Activated T-helper 1 cell treated with anti-CD3 and anti-CD28 coated beads, Interleukin-2, amount 50 U/mL, for 16 hours (primary cell): ENCODE results near the gene CPS1.

Experiments
- DNase-seq, 2 donors: peaks; one replicate each; pipeline ENCODE4 v3.0.0-alpha.2; 2020; ENCODE audit warnings: low read depth in 1 of 2, low spot score in 1 of 2

The CPS1 gene

DNA sequence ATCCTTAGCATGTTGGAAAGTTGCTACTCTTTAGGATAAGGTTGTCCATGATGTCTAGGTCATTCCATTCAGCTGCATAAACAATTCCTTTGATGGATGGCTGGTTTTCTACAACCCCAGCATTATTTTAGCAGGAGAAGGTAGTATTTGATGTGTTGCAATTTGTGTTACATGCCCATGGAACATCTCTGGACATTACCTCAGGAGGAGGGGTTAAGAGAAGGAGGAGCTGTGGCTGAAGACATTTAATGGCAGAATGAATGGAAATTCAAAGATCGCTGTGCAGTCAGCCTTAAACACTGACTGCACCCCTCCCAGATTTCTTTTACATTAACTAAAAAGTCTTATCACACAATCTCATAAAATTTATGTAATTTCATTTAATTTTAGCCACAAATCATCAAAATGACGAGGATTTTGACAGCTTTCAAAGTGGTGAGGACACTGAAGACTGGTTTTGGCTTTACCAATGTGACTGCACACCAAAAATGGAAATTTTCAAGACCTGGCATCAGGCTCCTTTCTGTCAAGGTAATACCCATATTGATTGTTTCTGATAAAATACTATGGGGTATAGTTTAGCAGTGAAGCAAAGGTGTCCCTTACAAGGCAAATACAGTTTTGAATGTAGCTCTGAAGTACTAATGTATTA, at the start of gene CPS1:
TSS of gene CPS1 (plus strand) at position 271 of the 652 bp plus-strand sequence. CDS start at position 406, 135 bp downstream.
- no peak for DNase-seq

DNA sequence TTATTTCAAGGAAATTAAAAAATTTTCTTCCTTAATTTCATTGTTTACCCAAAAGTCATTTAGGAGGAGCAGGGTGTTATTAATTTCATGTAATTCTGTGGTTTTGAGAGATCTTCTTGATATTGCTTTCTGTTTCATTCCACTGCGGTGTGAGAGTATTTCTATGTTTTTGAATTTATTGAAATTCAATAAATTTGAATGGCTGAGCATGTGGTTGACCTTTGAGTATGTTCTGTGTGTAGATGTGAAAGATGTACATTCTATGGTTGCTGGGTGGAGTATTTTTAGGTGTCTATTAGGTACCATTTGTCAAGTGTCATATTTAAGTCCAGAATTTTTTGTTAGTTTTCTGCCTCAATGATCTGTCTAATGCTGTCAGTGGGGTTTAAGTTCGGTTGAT, 40.5 kb upstream of the CPS1 start:
- DNase-seq: no peak

DNA sequence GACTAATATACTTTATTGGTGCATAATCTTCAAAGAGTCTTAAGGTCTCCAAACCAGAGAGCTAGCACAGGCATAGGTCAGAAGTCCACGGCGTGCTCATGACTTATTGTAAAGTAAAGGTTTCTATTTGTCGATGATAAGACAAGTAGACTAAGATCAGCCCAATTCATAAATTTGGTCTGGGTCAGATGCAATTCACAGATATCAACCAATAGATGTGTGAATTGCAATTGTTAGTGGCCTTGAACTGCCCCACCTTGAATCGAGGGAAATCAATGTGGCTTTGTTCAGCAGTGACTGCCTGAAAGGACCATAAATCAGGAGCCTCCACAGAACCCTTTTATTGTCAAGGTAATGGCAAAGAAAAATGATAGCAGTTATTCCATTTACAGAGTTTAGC, 39.1 kb upstream of the CPS1 start:
- DNase-seq: no peak

DNA sequence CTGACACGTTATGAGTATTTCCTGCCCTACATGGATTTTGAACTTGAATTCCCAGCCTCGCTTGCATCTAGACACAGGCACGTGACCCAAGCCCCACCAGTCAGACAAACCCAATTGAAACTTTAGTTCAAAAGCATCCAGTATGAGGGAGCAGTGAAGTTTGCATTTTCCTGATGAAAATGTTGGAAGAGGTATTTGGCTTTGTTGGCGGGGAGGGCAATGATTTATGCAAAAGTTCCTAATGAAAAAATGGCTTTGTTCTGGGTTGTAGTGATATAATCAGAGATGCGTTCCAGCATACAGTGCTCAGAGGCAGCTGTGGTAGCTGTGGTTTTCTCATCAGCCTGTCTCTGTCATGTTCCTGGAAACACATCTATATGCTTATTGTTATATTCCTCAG, 36.8 kb upstream of the CPS1 start:
- no peak for DNase-seq

DNA sequence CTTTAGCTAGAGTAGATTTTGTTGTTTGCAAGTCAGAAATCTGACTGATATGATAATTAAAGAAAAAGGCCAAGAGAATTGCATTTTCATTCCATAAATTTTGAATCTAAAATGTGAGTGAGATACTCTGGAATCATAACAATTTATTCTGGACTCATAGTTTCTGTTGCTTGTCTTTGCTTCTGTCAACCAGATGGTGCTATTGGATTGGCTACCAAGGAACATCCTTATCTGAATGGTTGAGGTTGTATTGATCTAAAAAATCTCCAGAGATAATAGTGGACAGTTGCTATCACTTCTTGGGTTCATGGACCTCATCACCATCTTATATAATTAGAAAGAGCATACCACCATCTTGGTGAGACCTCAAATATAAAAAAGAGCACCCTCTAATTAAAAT, 34.0 kb upstream of the CPS1 start:
- DNase-seq: no peak

DNA sequence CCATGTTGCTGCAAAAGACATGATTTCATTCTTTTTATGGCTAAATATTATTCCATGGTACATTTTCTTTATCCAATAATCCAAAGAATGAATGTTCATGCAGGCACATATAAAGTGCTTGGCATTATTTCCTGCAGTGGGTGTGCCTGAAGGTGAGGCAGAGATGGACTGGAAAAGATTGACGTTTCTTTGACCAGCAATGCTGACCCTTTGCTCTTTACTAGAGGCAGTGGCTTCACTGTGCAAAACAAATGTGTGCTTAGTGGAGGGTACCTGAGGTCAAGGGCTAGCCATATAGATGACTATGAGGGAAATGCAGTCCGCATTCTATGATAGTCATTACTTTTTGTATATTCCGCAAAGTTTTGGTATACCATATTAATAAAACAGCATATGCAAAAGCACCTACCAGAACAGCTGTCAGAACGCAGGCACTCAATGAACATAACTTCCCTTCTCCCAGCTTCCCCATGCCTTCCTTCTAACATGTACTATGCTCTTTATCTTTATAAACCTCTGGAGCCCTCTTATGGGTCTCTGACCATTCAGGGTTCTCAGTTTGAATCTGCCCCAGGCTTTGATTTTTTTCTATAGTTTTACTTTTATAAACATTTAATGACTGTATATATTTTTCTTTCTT, 32.6 kb upstream of the CPS1 start:
- DNase-seq: no peak

DNA sequence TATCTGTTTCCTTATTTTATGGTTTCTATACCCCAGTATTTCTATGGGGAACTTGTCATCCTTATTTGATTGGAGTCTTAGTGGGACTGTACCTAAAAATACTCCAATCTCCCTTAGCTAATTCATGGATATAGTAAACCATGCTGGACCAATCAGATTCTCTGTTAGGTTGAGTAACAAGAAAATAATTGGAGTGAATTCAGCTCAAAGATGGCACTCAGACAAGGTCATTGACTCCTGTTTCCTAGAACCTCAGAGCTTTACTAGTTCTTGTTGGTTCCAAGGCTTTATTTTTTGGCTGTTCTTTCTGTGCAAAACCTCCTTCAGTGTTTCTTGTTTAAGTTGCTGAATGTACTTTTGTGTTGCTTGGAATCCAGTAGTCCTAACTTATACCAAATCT, 31.9 kb upstream of the CPS1 start:
- no peak for DNase-seq

DNA sequence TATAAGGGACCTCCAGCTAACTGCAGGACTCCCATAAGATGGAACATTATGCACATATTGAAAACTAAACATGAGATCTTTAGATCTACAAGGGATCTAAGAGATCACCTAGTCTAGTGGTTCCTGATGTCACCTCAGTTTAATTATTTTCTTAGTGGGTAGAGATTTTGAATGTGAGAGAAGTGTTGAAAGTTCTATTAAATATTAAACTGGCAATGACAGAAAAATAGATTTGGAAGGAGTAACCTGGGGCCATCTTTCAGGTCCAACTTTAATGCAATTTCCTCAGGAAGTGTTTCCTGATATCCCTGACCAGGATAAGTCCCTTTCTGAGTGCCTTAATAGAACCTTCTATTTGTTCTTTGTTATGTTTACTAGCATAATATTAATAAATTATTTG, 29.1 kb upstream of the CPS1 start:
- DNase-seq: no peak

DNA sequence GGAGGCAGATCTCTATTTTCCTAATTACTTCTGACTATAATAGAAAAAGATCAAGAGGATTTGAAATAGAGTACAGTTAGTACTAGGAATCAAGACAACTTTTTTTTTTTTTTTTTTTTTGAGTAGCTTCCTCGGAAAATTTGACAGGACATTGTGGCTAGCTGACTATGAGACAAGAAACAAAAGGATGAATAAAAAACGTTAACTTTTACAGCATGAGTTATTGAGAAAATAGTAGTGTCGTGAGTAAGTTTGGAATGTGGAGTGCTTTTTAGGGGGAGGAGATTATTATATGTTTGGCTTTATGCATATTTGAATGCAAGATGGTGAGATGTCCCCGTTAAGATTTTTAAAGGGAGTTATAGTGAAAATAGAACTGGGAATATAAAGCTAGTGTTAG, 27.7 kb upstream of the CPS1 start:
- no peak for DNase-seq

DNA sequence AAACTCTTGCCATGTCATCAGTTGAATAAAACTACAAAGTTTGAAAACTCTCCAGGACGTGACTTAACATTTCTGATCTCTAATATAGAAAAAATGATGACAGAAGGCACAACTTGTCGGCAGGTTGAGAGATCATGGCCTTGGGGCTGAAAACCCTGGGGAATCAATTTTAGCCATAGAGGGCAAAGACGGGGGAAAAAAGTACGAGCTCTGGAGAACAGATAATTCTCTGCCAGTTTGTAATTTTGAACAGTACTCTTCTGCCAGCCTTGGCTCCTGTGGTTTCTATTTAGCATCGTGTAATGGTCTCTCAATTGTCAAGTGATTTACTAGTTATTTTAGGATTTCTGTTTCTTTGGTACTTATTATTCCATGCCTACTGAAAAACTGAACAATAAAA, 25.3 kb upstream of the CPS1 start:
- no peak for DNase-seq

DNA sequence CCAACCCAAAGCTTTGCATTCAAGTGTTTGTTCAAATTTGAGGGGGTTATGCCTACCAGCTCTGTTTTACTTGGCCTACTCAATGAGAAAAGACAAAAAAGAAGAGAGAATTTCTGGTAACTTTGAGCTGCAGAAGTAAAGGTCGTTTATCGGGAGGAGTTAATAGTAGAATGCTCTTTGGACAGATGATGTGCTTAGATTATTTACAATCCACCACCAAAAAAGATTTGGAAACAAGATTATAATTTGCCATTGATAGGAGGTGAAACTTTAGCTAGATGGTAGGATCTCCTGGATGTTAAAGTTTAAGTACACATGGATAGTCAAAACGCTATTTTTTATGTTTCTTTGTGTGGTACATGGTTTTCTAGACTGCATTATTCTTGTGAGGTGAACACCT, 24.9 kb upstream of the CPS1 start:
- no peak for DNase-seq

DNA sequence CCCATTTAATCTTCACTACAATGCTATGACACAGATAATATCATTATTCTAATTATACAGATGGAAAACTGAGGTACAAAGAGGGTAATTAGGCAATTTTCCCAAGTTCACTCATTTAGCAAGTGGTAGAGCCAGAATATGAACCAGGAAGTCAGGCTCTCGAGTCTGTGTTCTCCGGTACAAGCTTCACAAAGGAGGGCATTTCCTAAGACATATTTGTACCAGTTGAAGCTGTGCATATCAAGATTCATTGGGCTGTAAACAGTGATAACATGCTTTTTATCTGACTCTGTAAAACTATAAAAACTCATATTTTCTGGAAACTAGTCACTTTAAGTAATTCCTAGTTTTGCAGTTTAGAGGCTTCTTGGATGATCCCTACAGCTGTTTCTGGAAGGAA, 23.0 kb upstream of the CPS1 start:
- DNase-seq: no peak

DNA sequence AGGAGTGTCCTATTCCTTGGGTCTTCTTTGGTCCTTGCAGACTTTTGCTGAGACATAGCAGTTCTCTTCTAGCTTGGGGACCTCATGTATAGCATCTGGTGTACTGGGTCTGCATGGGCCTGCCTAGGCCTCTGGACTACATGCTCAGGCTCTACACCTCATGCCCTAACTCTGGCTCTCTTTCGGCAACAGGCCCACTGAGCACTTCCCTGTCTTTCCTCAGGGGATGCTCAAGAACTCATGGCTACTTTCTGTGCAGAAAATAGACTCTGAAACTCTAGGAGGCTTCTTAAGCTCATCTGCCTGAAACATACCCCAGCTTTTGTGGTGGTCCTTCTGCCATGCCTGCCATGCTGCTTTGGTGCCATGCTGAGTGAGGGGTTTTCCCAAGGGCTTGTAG, 21.5 kb upstream of the CPS1 start:
- no peak for DNase-seq

DNA sequence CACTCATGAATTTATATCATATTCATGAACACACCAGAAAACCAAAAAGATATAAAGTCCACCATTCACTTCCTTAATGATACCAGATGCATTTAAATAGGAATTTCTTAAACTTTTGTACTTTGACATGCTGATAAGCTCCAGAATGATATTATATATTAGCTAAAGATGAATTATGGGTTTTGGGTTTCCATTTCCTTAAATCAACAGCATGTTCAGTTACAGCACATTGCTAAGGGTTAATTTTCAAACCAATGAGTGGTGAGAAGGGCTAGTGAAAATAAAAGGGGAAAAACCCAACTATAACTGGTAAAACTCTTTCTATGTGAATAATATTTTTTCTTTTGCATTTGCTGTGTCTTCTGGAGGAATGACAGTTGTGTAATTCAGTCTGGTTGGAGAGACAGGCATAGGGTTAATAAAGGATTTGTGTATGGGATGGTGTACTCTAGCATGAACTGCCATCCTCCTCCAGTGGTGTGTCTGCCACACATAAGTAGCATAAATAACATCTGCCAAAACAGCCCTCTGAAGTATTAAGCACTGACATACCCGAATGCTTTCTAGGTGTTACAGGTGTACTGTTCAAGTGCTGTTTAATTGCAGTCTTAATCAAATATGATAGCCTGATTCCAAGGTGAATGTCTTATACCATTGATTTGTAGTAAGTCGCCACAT, 19.3 kb upstream of the CPS1 start:
- no peak for DNase-seq

DNA sequence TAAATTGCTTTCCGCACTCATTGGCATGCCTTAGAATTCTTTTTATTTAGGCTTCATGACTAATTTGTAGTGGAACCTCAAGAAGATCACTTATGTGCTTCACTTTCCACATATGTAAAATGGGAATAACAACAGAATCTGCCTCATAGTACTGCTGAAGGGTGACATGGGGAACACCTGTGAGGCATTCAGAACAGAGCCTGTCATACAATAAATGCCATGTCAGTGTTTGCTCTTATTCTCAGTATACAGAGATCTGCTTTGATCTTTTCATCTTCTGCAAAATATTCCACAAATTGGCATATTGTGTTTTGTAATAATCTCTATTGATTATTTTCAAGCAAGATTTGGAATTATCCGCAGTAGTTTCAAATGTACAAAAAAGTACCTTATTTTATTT, 17.4 kb upstream of the CPS1 start:
- DNase-seq: no peak

DNA sequence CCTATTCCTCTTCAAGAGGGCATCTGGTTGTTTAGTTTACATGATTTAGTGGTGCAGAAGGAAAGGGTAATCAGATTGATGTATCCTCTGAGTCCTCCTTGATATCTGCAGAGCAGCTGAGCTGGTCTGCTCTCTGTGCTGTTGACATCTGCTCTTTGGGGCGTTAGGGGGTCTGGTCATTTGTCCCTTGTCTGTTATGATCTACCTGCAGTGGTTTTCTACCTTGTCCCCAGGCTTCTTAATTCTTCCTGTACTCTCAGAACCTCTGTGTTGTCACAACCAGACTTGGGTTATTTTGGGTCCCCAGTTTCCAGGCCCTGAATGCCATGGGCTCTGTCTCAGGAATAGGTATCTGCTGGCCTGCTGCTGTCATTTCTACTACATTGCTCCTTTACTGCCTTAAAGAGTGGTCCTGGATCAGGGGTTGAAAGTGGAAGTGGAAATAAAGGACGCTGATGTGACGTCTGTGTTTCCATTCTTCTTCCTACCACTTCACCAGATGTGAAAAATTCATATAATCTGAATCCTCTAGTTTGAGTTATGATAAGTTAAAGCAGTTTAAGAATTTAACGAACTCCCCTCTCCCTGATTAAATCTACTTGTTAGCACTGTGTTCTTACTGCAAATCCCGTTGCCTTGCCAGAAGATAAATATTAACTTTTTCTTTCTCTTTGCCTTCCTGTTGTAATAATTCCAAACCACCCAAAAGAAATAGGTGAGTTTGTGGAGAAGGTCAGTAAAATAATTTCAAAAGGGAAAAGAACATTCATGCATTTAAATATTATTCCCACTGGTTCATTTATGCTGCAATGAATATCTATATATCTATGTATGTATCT, 16.6 kb upstream of the CPS1 start:
- DNase-seq: no peak

DNA sequence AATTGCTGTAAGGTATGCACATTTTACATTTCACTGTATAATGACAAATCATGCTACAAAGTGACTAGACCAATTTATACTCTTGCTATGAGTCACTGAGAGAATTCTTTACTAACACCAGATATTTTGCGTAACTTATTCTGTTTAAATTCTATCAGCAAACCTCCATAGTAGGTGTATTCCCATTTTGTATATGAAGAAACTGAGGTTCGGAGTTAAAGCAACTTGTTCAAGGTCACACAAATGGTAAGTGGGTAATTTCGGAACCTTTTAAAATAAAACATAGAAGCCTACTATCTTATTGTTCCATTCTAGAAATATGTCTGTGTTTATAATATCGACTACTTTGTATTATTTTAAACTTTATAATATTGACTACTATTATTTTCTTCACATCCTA, 15.9 kb upstream of the CPS1 start:
- no peak for DNase-seq

DNA sequence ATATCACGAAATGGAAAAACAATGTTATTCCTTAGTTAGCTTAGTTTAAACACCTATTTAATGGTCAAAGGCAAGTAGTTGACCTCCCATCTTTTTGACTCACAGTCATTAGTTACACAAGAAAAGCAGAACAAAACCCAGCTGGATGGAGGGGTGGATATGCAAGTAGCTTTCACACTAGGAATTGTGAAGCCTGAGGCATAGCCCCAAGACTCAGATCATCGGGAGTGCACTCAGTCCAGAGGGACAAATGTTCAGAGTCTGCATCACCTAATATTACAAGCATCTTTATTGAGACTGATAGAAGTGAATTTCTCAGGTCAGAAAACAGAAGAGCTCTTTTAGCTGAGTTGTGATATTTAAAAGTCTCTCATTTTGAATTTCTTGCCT, 15.5 kb upstream of the CPS1 start:
- no peak for DNase-seq

DNA sequence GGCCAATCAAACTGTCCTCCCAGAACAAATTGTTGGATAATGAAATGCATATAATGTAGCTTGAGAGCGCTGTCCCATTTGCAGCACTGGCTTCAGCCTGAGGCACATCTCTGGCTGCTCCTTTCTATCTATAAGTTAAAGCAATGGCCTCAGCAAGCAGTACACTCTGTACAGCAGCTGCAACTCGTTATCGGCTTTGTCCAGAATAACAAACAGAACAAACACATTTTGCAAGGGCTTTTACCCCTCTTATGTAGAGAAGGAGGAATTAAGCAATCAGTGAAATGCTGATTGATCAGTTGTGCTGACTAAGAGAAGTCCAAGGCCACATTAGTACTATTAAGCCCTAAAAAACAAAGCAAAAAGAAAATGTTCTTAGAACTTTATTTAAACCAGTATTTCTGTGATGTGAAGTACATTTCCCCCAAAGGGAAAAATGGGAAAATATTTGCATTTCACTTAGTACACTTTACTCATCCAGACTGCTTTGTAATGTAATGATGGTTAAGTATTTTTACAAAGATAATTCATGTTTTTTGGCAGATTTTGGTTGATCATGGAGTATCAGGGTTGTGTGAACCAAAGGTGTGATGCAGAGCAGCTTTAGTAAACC, 15.0 kb upstream of the CPS1 start:
- no peak for DNase-seq

DNA sequence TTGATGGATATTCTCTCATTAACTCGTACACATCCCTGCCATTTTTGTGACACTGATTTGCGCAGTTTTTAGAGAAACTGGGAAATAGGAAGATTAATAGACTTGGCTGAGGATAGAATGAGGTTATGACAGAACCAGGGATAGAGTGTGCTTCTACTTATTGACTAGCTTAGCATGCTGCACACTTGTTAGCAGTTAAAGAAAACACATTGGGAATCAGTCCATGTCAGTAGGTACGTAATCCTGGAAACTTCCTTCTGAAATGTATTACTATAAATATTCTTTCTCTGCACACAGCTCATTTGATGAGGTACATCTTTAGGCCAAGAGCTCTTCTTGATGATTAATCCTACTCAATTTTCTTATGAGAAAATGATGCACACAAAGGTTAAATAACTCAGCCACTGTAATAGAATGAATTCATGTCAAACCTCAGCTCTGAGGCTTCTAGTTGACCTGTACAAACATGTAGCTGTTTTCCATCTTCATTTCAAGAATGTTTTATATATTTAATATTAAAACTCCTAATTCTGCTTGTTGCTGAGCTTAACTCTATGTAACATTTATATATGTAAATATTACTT, 12.3 kb upstream of the CPS1 start:
- no peak for DNase-seq

DNA sequence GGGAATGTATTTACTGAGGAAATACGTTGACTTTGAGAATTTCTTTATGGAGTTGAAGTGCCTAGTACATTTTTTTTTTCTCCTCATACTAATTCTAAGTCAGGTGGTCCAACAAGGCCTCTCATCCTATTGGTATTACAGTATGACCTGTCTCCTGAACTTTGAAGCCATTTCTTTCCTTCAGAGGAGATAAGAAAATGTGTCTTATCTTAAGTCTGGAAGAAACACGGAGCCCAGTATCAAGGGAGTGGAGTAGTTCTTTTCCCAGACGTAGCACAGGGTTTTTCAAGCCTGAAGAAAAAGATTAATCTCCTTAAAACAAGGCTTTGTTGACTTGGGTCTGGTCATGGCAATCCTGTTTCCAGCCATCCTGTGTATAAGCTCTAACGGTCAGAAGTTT, 11.6 kb upstream of the CPS1 start:
- no peak for DNase-seq
